ENCODE results near the gene CEMP1.
"Not testable (repeated sequence)": the region's sequence is repeated elsewhere in the genome, so short reads cannot be mapped to it uniquely, and the experiment has no call there.

CEMP1 gene

DNA sequence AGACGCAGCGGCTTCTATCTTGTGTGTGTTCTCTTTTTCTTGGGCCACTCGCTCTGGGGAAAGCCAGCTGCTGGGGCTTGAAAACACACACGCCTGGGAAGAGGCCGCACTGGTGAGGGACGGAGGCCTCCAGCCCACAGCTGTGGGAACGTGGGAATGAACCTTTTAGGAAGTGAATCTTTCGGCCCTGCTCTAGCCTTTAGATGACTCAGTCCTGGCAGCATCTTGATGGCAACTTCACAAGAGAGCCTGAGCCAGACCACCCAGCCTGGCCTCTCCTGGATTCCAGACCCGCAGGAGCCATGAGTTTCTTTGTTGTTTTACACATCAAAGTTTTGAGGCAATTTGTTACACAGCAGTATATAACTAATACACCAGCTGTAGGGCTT, 4.4 kb upstream of the CEMP1 start:
- DNase-seq: no peak

- not testable (repeated sequence) for DNase-seq
Measured at GRCh38 chr16:2534335-2534734, 3.1 kb upstream of the CEMP1 start.

DNA sequence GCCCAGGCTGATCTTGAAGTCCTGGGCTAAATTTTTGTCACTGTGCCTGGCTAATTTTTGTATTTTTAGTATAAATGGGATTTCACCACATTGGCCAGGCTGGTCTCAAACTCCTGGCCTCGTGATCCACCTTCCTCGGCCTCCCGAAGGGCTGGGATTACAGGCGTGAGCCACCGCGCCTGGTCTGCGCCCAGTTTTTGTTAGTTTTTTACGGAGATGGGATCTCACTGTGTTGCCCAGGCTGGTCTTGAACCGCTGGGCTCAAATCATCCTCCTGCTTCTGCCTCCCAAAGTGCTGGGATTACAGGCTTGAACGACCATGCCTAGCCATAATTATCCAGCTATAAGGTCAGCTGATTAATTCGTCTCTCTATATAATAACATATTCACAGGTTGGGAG, 2.7 kb upstream of the CEMP1 start:
- no peak for DNase-seq

- DNase-seq: not testable (repeated sequence)
Measured at GRCh38 chr16:2533142-2533755, 2.0 kb upstream of the CEMP1 start.

GRCh38 chr16:2532494-2533141, 1.4 kb upstream of the CEMP1 start:
- DNase-seq: peak; percentile 80

GRCh38 chr16:2531696-2532493, 687 bp upstream of the CEMP1 start:
- peak; percentile 97 for DNase-seq

- no peak for DNase-seq
Measured at GRCh38 chr16:2530629-2531318, 434 bp downstream of the CEMP1 start.

- no peak for DNase-seq
Measured at GRCh38 chr16:2529961-2530628, 1.1 kb downstream of the CEMP1 start.

GRCh38 chr16:2529061-2529931, 1.9 kb downstream of the CEMP1 start:
- DNase-seq: no peak

GRCh38 chr16:2528161-2529060, 2.8 kb downstream of the CEMP1 start:
- no peak for DNase-seq

DNA sequence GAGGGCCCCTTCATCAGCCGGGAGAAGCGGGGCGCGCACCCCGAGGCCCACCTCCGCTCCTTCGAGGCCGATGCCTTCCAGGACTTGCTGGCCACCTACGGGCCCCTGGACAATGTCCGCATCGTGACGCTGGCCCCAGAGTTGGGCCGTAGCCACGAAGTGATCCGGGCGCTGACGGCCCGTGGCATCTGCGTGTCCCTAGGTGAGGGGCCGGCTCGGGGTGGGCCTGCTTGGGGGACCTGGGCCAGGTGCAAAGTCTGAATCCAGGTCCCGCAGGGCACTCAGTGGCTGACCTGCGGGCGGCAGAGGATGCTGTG, 3.5 kb downstream of the CEMP1 start:
- no peak for DNase-seq

DNA sequence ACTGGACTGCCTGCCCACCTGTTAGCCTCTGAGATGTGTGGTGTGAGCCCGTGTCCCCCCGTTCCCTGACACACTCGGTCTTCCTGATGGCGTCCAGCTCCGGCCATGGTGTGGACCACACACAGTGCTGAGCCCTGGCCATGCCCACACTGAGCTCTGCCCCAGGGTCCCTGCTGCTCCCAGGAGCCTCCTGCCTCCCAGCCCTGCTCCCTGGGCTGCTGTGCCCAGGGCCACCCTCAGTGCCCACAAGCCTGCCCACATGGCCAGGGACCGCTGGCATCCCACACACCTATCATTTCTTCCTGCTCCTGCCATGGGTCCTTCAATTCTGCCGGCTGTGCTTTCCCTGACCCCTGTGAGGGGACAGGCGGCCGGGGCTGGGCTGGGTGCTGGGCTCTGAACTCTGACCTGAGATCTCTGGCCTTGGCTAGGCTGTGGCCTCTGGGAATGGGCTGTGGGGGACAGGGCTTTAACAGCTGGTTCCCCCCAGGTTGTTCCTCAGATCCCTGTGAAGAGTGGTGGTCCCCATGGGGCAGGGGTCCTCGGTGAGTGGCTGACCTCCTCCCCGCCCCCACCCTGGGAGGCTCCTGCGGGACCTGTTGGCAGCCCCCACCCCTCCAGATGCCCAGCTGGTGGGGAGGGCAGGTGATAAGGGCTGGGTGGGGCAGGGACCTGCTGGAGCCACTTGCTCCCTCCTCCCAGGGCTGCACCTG, 4.0 kb downstream of the CEMP1 start:
- no peak for DNase-seq

DNA sequence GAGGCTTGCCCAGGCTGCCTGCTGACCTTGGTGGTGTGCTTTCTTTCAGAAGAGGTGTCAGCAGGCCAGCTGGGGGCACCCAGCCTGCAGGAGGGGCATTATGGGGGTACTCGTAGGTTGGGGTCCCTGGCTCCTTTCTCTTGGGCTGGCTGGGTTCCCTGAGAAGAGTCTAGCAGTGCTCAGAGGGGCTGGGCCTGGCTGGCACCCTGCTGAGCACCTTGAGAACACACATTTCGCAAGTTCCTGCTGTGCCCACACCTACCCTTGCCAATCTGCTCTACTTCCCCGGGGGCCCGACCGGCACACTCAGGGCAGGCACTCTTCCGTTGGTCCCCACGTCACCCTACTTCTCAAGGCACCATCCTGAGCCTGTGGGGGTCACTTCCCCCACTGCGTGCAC, 5.1 kb downstream of the CEMP1 start:
- DNase-seq: no peak

DNA sequence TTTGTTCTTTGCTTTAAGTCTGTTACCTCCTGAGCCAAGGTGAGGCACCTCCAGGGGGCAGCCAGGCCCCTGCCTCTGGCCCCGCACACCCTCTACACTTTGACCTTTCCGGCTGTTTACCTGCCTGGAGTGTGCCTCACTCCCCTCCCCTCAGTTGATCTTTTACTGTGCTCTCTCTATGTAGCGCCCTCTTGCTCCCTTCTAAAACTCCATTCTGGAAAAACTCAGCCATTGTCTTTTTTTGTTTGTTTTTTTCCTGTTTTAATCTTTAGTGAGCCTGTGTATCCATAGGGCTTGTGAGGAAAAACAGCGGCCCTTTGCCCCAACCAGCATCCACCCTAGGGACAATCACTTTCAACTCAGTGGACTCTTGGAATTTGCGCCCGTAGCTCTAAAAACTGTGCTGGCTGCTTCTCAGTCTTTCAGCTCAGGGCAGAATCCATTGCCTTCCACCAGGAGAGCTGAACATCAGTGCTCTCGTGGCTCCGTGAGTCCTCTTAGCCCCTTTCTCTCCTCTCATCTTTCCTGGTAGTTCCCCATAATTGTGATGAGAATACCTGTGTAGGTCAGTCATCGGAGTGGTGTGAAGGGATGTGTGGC, 6.8 kb downstream of the CEMP1 start:
- DNase-seq: no peak

DNA sequence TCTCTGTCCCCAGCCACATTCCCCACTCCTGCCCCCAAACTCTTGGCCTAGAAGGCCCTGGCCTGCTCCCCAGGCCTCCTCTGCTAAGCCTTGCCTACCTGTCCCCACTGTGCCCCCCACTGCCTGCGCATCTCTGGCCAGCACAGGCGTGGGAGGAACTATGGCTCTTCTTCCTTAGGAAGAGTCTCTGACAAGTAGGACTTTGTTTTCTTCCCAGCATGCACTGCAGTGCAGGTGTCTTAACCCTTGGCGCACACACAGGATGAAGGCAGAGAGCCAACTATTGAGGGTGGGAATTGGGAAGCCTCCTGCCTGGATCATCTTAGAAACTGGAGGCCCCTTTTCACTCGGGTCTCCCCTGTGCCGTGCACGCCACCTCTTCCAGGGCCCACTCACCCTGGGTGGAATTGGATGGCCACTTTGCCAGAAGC, 7.4 kb downstream of the CEMP1 start:
- DNase-seq: no peak

DNA sequence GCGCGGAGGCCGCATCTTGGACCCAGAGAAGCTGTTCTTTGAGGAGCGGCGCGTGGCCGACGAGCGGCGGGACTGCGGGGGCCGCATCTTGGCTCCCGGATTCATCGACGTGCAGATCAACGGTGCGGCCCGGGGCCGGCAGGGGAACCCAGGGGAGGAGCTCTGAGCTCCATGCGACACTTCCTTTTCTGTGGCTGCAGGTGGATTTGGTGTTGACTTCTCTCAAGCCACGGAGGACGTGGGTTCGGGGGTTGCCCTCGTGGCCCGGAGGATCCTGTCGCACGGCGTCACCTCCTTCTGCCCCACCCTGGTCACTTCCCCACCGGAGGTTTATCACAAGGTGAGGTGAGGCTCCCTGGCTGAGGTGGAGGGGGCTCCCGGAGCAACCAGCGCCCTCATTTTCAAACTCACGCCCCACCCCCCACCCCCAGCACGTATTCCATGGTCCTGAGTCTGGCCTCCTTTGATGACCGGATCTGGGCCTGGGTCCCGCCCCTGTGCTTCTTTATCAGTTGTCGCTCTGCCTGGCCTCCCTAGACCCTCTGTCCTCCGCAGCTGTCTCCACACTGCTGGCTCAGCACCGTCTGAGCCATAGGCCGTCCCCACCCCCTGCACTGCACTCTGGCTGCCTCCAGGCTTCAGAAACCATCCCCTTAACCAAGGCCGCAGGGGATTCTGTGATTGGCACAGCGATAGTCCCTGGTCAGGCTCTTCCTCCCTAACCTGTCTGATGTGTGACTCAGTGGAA, 10.2 kb downstream of the CEMP1 start:
- peak; percentile 53 for DNase-seq

- DNase-seq: peak; percentile 89
Measured at GRCh38 chr16:2520097-2520783, 11.0 kb downstream of the CEMP1 start, which contains the start of gene AMDHD2. Gene AMDHD2 (plus strand): TSS chr16:2520371. CDS start chr16:2520459, 88 bp downstream.

DNA sequence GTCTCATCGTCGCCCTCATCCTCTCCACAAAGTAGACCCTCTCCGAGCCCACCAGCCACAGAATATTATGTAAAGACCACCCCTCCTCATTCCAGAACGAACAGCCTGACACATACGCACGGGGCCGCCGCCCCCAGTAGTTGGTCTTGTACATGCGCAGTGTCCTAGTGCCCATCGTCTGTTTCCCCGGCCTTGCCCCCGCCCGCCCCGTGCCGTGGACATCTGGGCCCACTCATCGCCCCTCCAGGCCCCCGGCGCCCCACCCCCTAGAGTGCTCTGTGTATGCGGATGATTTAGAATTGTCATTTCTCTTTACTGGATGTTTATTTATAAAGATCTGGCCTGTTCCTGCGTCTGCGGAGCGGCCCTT, 11.5 kb downstream of the CEMP1 start:
- no peak for DNase-seq

All from stimulated activated CD4-positive, alpha-beta T cell treated with anti-CD3 and anti-CD28 coated beads, Interleukin-1b, Interleukin-23, amount 100 ng/mL, for 48 hours (primary cell).